Tibial artery (tissue), 4 donors: ENCODE measurements around the gene ANAPC4.
"Not testable (repeated sequence)": the region's sequence is repeated elsewhere in the genome, so short reads cannot be mapped to it uniquely, and the experiment has no call there.

Source experiments
- DNase-seq, 2 donors: peaks; one replicate each; pipeline ENCODE4 v3.0.0-alpha.2; 2019
- H3K27ac ChIP-seq, 2 donors: fragments of 200-600 bp; sonication (generic) in 1 of 2; 1 replicate in 1 of 2; 2 replicates in 1 of 2; pipeline ENCODE4 v1.5.1; 2018 to 2019; ENCODE audit warnings: mild to moderate bottlenecking in 1 of 2
- H3K27me3 ChIP-seq, 2 donors: fragments of 200-600 bp; sonication (generic) in 1 of 2; one replicate each; pipeline versions ENCODE4 v1.5.1 to v1.6.0; 2016 to 2019
- H3K36me3 ChIP-seq, 3 donors: fragments of 200-600 bp; sonication (generic) in 2 of 3; one replicate each; pipeline ENCODE4 v1.5.1; 2016 to 2019; ENCODE audit warnings: mild to moderate bottlenecking in 2 of 3
- H3K4me1 ChIP-seq, 4 donors: fragments of 200-600 bp; sonication (generic) in 2 of 4; 1 replicate in 3 of 4; 2 replicates in 1 of 4; pipeline ENCODE4 v1.5.1; 2016 to 2019
- H3K4me3 ChIP-seq, 2 donors: fragments of 200-600 bp; sonication (generic) in 1 of 2; 1 replicate in 1 of 2; 2 replicates in 1 of 2; pipeline ENCODE4 v1.5.1; 2018 to 2019; ENCODE audit warnings: mild to moderate bottlenecking in 2 of 2
- H3K9me3 ChIP-seq, 3 donors: fragments of 200-600 bp; sonication (generic) in 1 of 3; one replicate each; pipeline ENCODE4 v1.5.1; 2016 to 2019
- CTCF ChIP-seq, 2 experiments: fragments of 200-600 bp in 1 of 2; fragments of 450-650 bp in 1 of 2; IDR thresholded peaks; one replicate each; pipeline ENCODE4 v1.5.1; 2017 to 2019; ENCODE audit warnings: antibody characterized with exemption in 2 of 2, mild to moderate bottlenecking in 1 of 2, moderate library complexity in 1 of 2
- intact Hi-C: fragments of 100-400 bp; cut with DNase I; formaldehyde crosslinking; loops from one replicate; pipeline ENCODE4 v1.15.0; 2023; ENCODE audit warnings: low total_unique reads

ANAPC4 gene

GRCh38 chr4:25368315-25368714, 8.7 kb upstream of the ANAPC4 start:
- no peak for DNase-seq
- H3K4me1 ChIP-seq, result no peaks in the 10 kb centered on the region
- no peaks in the 10 kb centered on the region for H3K9me3 ChIP-seq
- TF ChIP-seq CTCF (IDR thresholded peaks at IDR 0.05), result no peak
- no peaks in the 10 kb centered on the region for H3K27me3 ChIP-seq
- no peak overlapping the region for H3K4me3 ChIP-seq
- intact Hi-C loops, result no loop called here
- H3K36me3 ChIP-seq, result peaks cover 0 to 19% (median 14%) of the 10 kb centered on the region in 3 donors
- no peak overlapping the region for H3K27ac ChIP-seq

- Histone ChIP-seq H3K9me3 (no peaks in the 10 kb centered on the region), H3K27me3 (no peaks in the 10 kb centered on the region), H3K4me1 (no peaks in the 10 kb centered on the region), H3K27ac (no peak overlapping the region), H3K36me3 (peaks cover 0 to 13% (median 10%) of the 10 kb centered on the region in 3 donors), H3K4me3 (no peak overlapping the region)
- no peak for DNase-seq
- intact Hi-C loops, result no loop called here
- TF ChIP-seq CTCF (IDR thresholded peaks at IDR 0.05), result no peak
Measured at GRCh38 chr4:25370242-25370641, 6.8 kb upstream of the ANAPC4 start.

GRCh38 chr4:25372549-25372948, 4.5 kb upstream of the ANAPC4 start:
- DNase-seq, intact Hi-C loops, H3K4me3 ChIP-seq, H3K27me3 ChIP-seq, H3K4me1 ChIP-seq, H3K9me3 ChIP-seq, H3K27ac ChIP-seq: not testable (repeated sequence)
- peaks cover 0 to 12% (median 6%) of the 10 kb centered on the region in 3 donors for H3K36me3 ChIP-seq

DNA sequence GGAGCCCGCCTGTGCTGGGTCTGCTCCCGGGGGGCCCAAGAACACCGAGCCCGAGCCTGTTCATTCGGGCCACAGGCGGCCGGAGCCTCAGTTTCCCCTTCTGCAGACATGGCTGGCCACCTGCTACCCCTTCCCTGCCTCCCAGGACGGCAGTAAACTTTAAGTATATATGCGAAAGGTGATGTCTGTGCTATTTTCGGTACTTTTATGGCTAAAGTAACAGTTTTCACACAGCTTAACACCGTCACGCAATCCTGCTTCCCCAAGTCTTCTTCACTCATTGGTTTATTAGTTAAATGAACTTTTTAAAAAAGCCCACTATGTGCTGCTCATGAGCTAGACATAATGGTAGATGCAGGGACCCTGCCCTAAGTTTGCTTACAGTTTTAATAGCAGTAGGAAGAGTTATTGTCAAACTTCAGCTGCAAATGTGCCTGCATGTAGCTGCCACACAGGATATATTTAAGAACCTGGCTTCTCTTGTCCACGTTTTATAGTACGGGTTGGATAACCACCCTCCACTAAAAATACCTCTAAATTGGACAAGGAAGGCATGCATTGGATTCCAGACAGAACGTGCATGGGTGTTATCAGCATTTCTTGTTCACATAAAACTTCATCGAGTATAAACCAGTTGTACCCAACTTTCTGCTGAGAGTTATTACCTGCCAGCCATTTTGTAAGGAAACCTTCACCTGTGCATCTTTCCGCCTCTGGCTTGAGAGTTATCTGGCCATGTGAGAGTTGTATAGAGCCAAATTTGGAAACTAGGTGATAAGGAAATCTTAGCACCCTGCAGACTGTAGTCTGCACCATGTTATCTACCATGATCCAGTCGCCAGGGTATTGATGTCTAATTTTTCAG, 741 bp downstream of the ANAPC4 start:
- Histone ChIP-seq H3K4me3 (peak overlapping the region; percentile 68 to 97), H3K27ac (peak overlapping the region; percentile 80 to 86), H3K9me3 (no peaks in the 10 kb centered on the region), H3K27me3 (no peaks in the 10 kb centered on the region), H3K36me3 (peaks cover under 1 to 18% (median 12%) of the 10 kb centered on the region in 3 donors), H3K4me1 (peaks cover 0 to 20% (median 15%) of the 10 kb centered on the region in 4 donors)
- intact Hi-C loops, result no loop called here
- no peak for DNase-seq
- no peak for TF ChIP-seq CTCF (IDR thresholded peaks at IDR 0.05)

DNA sequence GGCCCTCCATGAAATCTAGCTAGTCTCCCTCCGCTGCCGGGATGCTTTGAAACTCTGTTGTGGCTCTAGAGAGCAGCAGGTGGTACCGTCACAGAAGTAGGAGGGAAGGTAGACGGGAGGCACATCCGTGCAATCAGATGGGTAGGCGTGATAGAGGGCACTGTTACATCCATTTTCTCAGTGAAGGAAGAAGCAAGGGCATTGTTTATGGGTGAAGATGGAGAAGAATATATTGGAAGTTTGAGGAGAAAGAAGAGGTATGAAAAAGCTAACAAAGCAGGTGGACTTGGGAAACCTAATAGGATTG, 1.3 kb downstream of the ANAPC4 start:
- H3K4me1 ChIP-seq, result peaks cover 0 to 20% (median 15%) of the 10 kb centered on the region in 4 donors
- no peak for TF ChIP-seq CTCF (IDR thresholded peaks at IDR 0.05)
- H3K36me3 ChIP-seq, result peaks cover 6 to 24% (median 16%) of the 10 kb centered on the region in 3 donors
- H3K27ac ChIP-seq, result no peak overlapping the region
- H3K9me3 ChIP-seq, result no peaks in the 10 kb centered on the region
- peak overlapping the region; percentile 68 to 97 for H3K4me3 ChIP-seq
- DNase-seq, result no peak
- intact Hi-C loops, result no loop called here
- H3K27me3 ChIP-seq, result no peaks in the 10 kb centered on the region

GRCh38 chr4:25379591-25379990, 2.5 kb downstream of the ANAPC4 start:
- Histone ChIP-seq H3K27ac (no peak overlapping the region), H3K36me3 (peaks cover 17 to 36% (median 28%) of the 10 kb centered on the region in 3 donors), H3K9me3 (no peaks in the 10 kb centered on the region), H3K4me3 (no peak overlapping the region), H3K27me3 (no peaks in the 10 kb centered on the region), H3K4me1 (peaks cover 0 to 20% (median 15%) of the 10 kb centered on the region in 4 donors)
- intact Hi-C loops, result no loop called here
- DNase-seq, result no peak
- TF ChIP-seq CTCF (IDR thresholded peaks at IDR 0.05), result no peak
